Progenitor cell of endocrine pancreas (in vitro differentiated cells): ENCODE measurements around the gene ATXN7L3. TPM values are rescaled to one million over a fixed set of nuclear protein-coding genes. Genes with fewer than 3 reads are reported as not detected.

Experiments
- DNase-seq: peaks from one replicate; pipeline ENCODE4 v3.0.0; 2021; ENCODE audit warnings: low spot score; ENCODE audit not compliant: unreplicated experiment
- H3K27ac Mint-ChIP-seq: 2 replicates; pipeline ENCODE4 v1.8.0; 2021; ENCODE audit warnings: mild to moderate bottlenecking, moderate library complexity, mixed read lengths
- H3K27me3 Mint-ChIP-seq: 2 replicates; pipeline ENCODE4 v1.8.0; 2021; ENCODE audit warnings: mixed read lengths
- H3K36me3 Mint-ChIP-seq: 2 replicates; pipeline ENCODE4 v1.8.0; 2022; ENCODE audit warnings: mixed read lengths; ENCODE audit not compliant: insufficient read depth
- H3K4me1 Mint-ChIP-seq: 2 replicates; pipeline ENCODE4 v1.8.0; 2021; ENCODE audit warnings: low read depth, mixed read lengths
- H3K4me3 Mint-ChIP-seq: 2 replicates; pipeline ENCODE4 v1.8.0; 2021; ENCODE audit warnings: low read depth, mild to moderate bottlenecking, moderate library complexity, mixed read lengths
- H3K9me3 Mint-ChIP-seq: 2 replicates; pipeline ENCODE4 v1.8.0; 2021; ENCODE audit warnings: low read depth, mixed read lengths
- CTCF ChIP-seq: fragments of 200-600 bp; sonication (generic); IDR thresholded peaks from one replicate; pipeline ENCODE4 v1.5.0; 2021; ENCODE audit warnings: antibody characterized with exemption, mild to moderate bottlenecking; ENCODE audit not compliant: unreplicated experiment
- total RNA-seq: library from RNA; stranded (reverse); gene quantifications from 2 replicates; pipeline ENCODE4 v1.2.1, GENCODE V29; 2021

ATXN7L3 gene
- total RNA-seq, 1 donor from 2014 or later, result 135 TPM

GRCh38 chr17:44176257-44176656 lies 23.4 kb downstream of the ATXN7L3 start:
- Mint-ChIP-seq H3K4me1 (peaks cover 2% of the 10 kb centered on the region), H3K36me3 (peaks cover 12% of the 10 kb centered on the region), H3K27me3 (no peaks in the 10 kb centered on the region), H3K9me3 (no peaks in the 10 kb centered on the region), H3K4me3 (no peak overlapping the region), H3K27ac (no peak overlapping the region)
- DNase-seq, result no peak
- no peak for TF ChIP-seq CTCF

GRCh38 chr17:44174427-44174826 lies 25.3 kb downstream of the ATXN7L3 start:
- Mint-ChIP-seq H3K4me3 (no peak overlapping the region), H3K9me3 (no peaks in the 10 kb centered on the region), H3K27ac (no peak overlapping the region), H3K27me3 (no peaks in the 10 kb centered on the region), H3K4me1 (peaks cover 8% of the 10 kb centered on the region), H3K36me3 (peaks cover 12% of the 10 kb centered on the region)
- no peak for DNase-seq
- TF ChIP-seq CTCF, result no peak

GRCh38 chr17:44171931-44172455 lies 27.7 kb downstream of the ATXN7L3 start:
- H3K4me3 Mint-ChIP-seq, result no peak overlapping the region
- H3K36me3 Mint-ChIP-seq, result peaks cover 5% of the 10 kb centered on the region
- peak overlapping the region; percentile 52 for H3K27ac Mint-ChIP-seq
- DNase-seq, result no peak
- H3K27me3 Mint-ChIP-seq, result no peaks in the 10 kb centered on the region
- peaks cover 15% of the 10 kb centered on the region for H3K4me1 Mint-ChIP-seq
- no peak for TF ChIP-seq CTCF
- H3K9me3 Mint-ChIP-seq, result no peaks in the 10 kb centered on the region

GRCh38 chr17:44170499-44171201 lies 29.0 kb downstream of the ATXN7L3 start, which contains the start of gene ASB16:
TSS of gene ASB16 (plus strand) at chr17:44170704. CDS start at chr17:44170790, 86 bp downstream.
- Mint-ChIP-seq H3K9me3 (no peaks in the 10 kb centered on the region), H3K4me3 (no peak within 1 kb of the TSS), H3K4me1 (peaks cover 15% of the 10 kb centered on the region), H3K27ac (peak within 1 kb of the TSS; percentile 56), H3K36me3 (peaks cover under 1% of the 10 kb centered on the region), H3K27me3 (no peaks in the 10 kb centered on the region)
- TF ChIP-seq CTCF, result no peak
- DNase-seq, result no peak

GRCh38 chr17:44170135-44170498 lies 29.6 kb downstream of the ATXN7L3 start:
- TF ChIP-seq CTCF, result no peak
- Mint-ChIP-seq H3K9me3 (no peaks in the 10 kb centered on the region), H3K4me1 (peaks cover 15% of the 10 kb centered on the region), H3K4me3 (no peak overlapping the region), H3K27me3 (no peaks in the 10 kb centered on the region), H3K36me3 (no peaks in the 10 kb centered on the region), H3K27ac (peak overlapping the region; percentile 56)
- no peak for DNase-seq
